ENCODE measurements around the gene ZNF595.
"Not testable (repeated sequence)": the region's sequence is repeated elsewhere in the genome, so short reads cannot be mapped to it uniquely, and the experiment has no call there.

ZNF595 gene

GRCh38 chr4:52804-53479 lies at the start of gene ZNF595:
Gene ZNF595, plus strand, starts transcription at chr4:53321. Its CDS starts 168 bp downstream, at chr4:53489.
- DNase-seq: not testable (repeated sequence)

GRCh38 chr4:9937-10870 lies 42.9 kb upstream of the ZNF595 start:
- DNase-seq: not testable (repeated sequence)

GRCh38 chr4:11095-11815 lies 41.9 kb upstream of the ZNF595 start:
- not testable (repeated sequence) for DNase-seq

GRCh38 chr4:11816-12417 lies 41.2 kb upstream of the ZNF595 start:
- DNase-seq: not testable (repeated sequence)

GRCh38 chr4:18128-18527 lies 35.0 kb upstream of the ZNF595 start:
- not testable (repeated sequence) for DNase-seq

- not testable (repeated sequence) for DNase-seq
Observed at GRCh38 chr4:18589-18988, 34.5 kb upstream of the ZNF595 start.

- DNase-seq: not testable (repeated sequence)
Observed at GRCh38 chr4:22882-23281, 30.2 kb upstream of the ZNF595 start.

GRCh38 chr4:24359-24758 lies 28.8 kb upstream of the ZNF595 start:
- DNase-seq: not testable (repeated sequence)

GRCh38 chr4:27501-27900 lies 25.6 kb upstream of the ZNF595 start:
- DNase-seq: not testable (repeated sequence)

GRCh38 chr4:28767-29542 lies 24.2 kb upstream of the ZNF595 start:
- not testable (repeated sequence) for DNase-seq

- not testable (repeated sequence) for DNase-seq
Observed at GRCh38 chr4:33314-33713, 19.8 kb upstream of the ZNF595 start.

- not testable (repeated sequence) for DNase-seq
Observed at GRCh38 chr4:36559-37415, 16.3 kb upstream of the ZNF595 start.

- DNase-seq: not testable (repeated sequence)
Observed at GRCh38 chr4:38202-38601, 14.9 kb upstream of the ZNF595 start.

- DNase-seq: not testable (repeated sequence)
Observed at GRCh38 chr4:43375-43774, 9.7 kb upstream of the ZNF595 start.

- not testable (repeated sequence) for DNase-seq
Observed at GRCh38 chr4:51253-51652, 1.9 kb upstream of the ZNF595 start.

GRCh38 chr4:51655-52277 lies 1.4 kb upstream of the ZNF595 start:
- DNase-seq: not testable (repeated sequence)

GRCh38 chr4:53521-53920 lies 400 bp downstream of the ZNF595 start:
- DNase-seq: not testable (repeated sequence)

GRCh38 chr4:64733-65132 lies 11.6 kb downstream of the ZNF595 start:
- not testable (repeated sequence) for DNase-seq

- no peak for DNase-seq
Observed at GRCh38 chr4:71830-72229, 18.7 kb downstream of the ZNF595 start.

- no peak for DNase-seq
Observed at GRCh38 chr4:85951-86350, 32.8 kb downstream of the ZNF595 start.
